Measurements from ENCODE around the gene TMEM61. TPM values are rescaled to one million over a fixed set of nuclear protein-coding genes. Genes with fewer than 3 reads are reported as not detected.
"Not testable (repeated sequence)": the region's sequence is repeated elsewhere in the genome, so short reads cannot be mapped to it uniquely, and the experiment has no call there.

TMEM61 gene
- polyA plus RNA-seq, 1 experiment: not detected

- POLR2A ChIA-PET; DNase-seq (ENCODE audit: low read depth); H3K36me3 ChIP-seq (ENCODE audit: control insufficient read depth, insufficient read depth, low read length); H3K4me3 ChIP-seq (ENCODE audit: low read depth, low read length): not testable (repeated sequence)
- H3K27me3 ChIP-seq (ENCODE audit: control insufficient read depth, insufficient read depth, low read length): peaks cover 15% of the 10 kb centered on the region
- CTCF ChIA-PET: interaction anchor here (6.4 kb wide), 1 partner anchor 9 kb away, joined by 35 read pairs; no protein-coding TSS in a partner anchor
Observed at GRCh38 chr1:55031098-55031497, 50.7 kb downstream of the TMEM61 start.

DNA sequence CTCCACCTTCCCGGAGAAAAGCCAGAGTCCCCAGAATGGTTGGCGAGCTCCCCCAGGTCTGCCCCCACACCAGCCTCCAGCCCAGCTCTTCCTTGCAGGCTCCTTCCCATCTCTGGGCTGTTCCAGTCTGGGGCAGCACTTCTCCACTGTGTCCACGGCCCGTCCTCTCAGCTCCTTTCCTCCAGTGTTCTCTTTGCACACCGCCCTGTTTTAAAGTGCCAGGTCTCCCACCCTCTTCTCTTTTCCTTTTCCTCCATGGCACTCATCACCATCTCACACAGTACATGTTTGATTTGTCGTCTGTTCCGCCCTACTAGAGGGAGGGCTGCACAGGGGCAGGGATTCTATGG is 52.8 kb downstream of the TMEM61 start:
- H3K4me3 ChIP-seq (ENCODE audit: low read depth, low read length): no peak overlapping the region
- TF ChIP-seq, protein P1, sequence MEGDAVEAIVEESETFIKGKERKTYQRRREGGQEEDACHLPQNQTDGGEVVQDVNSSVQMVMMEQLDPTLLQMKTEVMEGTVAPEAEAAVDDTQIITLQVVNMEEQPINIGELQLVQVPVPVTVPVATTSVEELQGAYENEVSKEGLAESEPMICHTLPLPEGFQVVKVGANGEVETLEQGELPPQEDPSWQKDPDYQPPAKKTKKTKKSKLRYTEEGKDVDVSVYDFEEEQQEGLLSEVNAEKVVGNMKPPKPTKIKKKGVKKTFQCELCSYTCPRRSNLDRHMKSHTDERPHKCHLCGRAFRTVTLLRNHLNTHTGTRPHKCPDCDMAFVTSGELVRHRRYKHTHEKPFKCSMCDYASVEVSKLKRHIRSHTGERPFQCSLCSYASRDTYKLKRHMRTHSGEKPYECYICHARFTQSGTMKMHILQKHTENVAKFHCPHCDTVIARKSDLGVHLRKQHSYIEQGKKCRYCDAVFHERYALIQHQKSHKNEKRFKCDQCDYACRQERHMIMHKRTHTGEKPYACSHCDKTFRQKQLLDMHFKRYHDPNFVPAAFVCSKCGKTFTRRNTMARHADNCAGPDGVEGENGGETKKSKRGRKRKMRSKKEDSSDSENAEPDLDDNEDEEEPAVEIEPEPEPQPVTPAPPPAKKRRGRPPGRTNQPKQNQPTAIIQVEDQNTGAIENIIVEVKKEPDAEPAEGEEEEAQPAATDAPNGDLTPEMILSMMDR (IDR thresholded peaks at IDR 0.05; ENCODE audit: insufficient read depth, low read depth, low read length): no peak
- H3K36me3 ChIP-seq (ENCODE audit: control insufficient read depth, insufficient read depth, low read length): no peaks in the 10 kb centered on the region
- DNase-seq (ENCODE audit: low read depth): no peak
- CTCF ChIA-PET: interaction anchor here (1.2 to 6.4 kb wide), 3 partner anchors 11 to 37 kb away, joined by 3 to 35 read pairs (median 3); no protein-coding TSS in a partner anchor
- POLR2A ChIA-PET: no interaction called here
- peaks cover 24% of the 10 kb centered on the region for H3K27me3 ChIP-seq (ENCODE audit: control insufficient read depth, insufficient read depth, low read length)

GRCh38 chr1:55034476-55035133 is 54.2 kb downstream of the TMEM61 start:
- no peak for DNase-seq (ENCODE audit: low read depth)
- ChIA-PET CTCF (interaction anchor here (1.0 to 6.4 kb wide), 6 partner anchors 11 to 90 kb away, joined by 3 to 35 read pairs (median 3); no protein-coding TSS in a partner anchor), POLR2A (no interaction called here)
- TF ChIP-seq, protein P1 (IDR thresholded peaks at IDR 0.05; ENCODE audit: insufficient read depth, low read depth, low read length): no peak
- Histone ChIP-seq H3K27me3 (ENCODE audit: control insufficient read depth, insufficient read depth, low read length) (peaks cover 36% of the 10 kb centered on the region), H3K4me3 (ENCODE audit: low read depth, low read length) (no peak overlapping the region), H3K36me3 (ENCODE audit: control insufficient read depth, insufficient read depth, low read length) (no peaks in the 10 kb centered on the region)

DNA sequence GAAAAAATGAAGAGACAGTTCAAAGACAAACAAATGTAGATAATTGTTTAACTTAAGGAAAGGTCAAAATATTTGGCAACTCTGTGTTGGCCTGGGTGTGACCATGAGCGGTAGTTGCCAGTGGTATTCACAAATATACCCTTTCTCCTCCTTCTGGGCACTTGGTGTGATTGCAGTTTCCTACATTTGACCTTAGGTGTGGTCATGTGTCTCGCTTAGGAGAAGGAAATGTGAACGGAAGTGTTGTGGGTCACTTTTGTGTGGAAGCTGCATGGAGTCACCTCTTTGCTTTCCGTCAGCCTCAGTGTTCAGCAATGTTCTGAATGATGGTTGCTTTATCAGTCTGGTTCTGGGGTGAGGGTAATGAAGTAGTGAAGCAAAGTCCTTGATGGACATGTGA is 55.5 kb downstream of the TMEM61 start:
- DNase-seq (ENCODE audit: low read depth): no peak
- Histone ChIP-seq H3K27me3 (ENCODE audit: control insufficient read depth, insufficient read depth, low read length) (peaks cover 44% of the 10 kb centered on the region), H3K4me3 (ENCODE audit: low read depth, low read length) (no peak overlapping the region), H3K36me3 (ENCODE audit: control insufficient read depth, insufficient read depth, low read length) (no peaks in the 10 kb centered on the region)
- POLR2A ChIA-PET: no interaction called here
- CTCF ChIA-PET: interaction anchor here (1.2 to 6.4 kb wide), 3 partner anchors 10 to 16 kb away, joined by 3 to 35 read pairs (median 3); no protein-coding TSS in a partner anchor
- TF ChIP-seq, protein P1 (IDR thresholded peaks at IDR 0.05; ENCODE audit: insufficient read depth, low read depth, low read length): no peak

GRCh38 chr1:55037733-55038551 is 57.5 kb downstream of the TMEM61 start:
- ChIA-PET CTCF (interaction anchor here (1.4 to 6.4 kb wide), 2 partner anchors 16 kb away, joined by 5 to 35 read pairs; no protein-coding TSS in a partner anchor), POLR2A (no interaction called here)
- H3K27me3 ChIP-seq (ENCODE audit: control insufficient read depth, insufficient read depth, low read length): peaks cover 53% of the 10 kb centered on the region

More at GRCh38 chr1:55037733-55038551, 57.5 kb downstream of the TMEM61 start:
- TF ChIP-seq, protein P1 (IDR thresholded peaks at IDR 0.05; ENCODE audit: insufficient read depth, low read depth, low read length): no peak
- DNase-seq (ENCODE audit: low read depth): no peak
- no peaks in the 10 kb centered on the region for H3K36me3 ChIP-seq (ENCODE audit: control insufficient read depth, insufficient read depth, low read length)
- no peak overlapping the region for H3K4me3 ChIP-seq (ENCODE audit: low read depth, low read length)
